ENCODE results near the gene OOSP2.

OOSP2 gene

GRCh38 chr11:59997800-59998199, 42.4 kb upstream of the OOSP2 start:
- no peaks in the 10 kb centered on the region for H3K27me3 ChIP-seq (ENCODE audit: low read length)
- H3K27ac ChIP-seq (ENCODE audit: low read depth, low read length): no peak overlapping the region
- H3K36me3 ChIP-seq (ENCODE audit: low read length): no peaks in the 10 kb centered on the region
- H3F3A ChIP-seq (ENCODE audit: insufficient read depth): no peaks in the 10 kb centered on the region
- H3K4me2 ChIP-seq (ENCODE audit: low read depth, low read length, poor library complexity, severe bottlenecking): no peak overlapping the region
- H3K9me3 ChIP-seq (ENCODE audit: insufficient read depth, low read length): no peaks in the 10 kb centered on the region
- TF ChIP-seq CTCF (IDR thresholded peaks at IDR 0.05; ENCODE audit: insufficient read depth, low read length, poor library complexity, severe bottlenecking) (no peak), EZH2phosphoT487 (conservative IDR thresholded peaks at IDR 0.05; ENCODE audit: low read length) (no peak)
- no peak overlapping the region for H3K9ac ChIP-seq (ENCODE audit: low read length)
- no peaks in the 10 kb centered on the region for H3K79me2 ChIP-seq (ENCODE audit: insufficient read depth, low read length)
- H3K9me2 ChIP-seq (replicated peaks; ENCODE audit: insufficient read depth, low read length): no peaks in the 10 kb centered on the region
- H2AFZ ChIP-seq (ENCODE audit: low read depth, low read length, severe bottlenecking): no peak overlapping the region
- H4K20me1 ChIP-seq (ENCODE audit: low read depth, low read length): no peaks in the 10 kb centered on the region
- no peak overlapping the region for H3K4me3 ChIP-seq (ENCODE audit: insufficient read depth, low read length, poor library complexity, severe bottlenecking)

- H3K9me2 ChIP-seq (replicated peaks; ENCODE audit: insufficient read depth, low read length): no peaks in the 10 kb centered on the region
- H3K27ac ChIP-seq (ENCODE audit: low read depth, low read length): no peak overlapping the region
- TF ChIP-seq CTCF (IDR thresholded peaks at IDR 0.05; ENCODE audit: insufficient read depth, low read length, poor library complexity, severe bottlenecking): no peak
- TF ChIP-seq EZH2phosphoT487 (conservative IDR thresholded peaks at IDR 0.05; ENCODE audit: low read length): no peak
- H3K9ac ChIP-seq (ENCODE audit: low read length): no peak overlapping the region
- no peak overlapping the region for H3K4me2 ChIP-seq (ENCODE audit: low read depth, low read length, poor library complexity, severe bottlenecking)
- no peak overlapping the region for H3K4me3 ChIP-seq (ENCODE audit: insufficient read depth, low read length, poor library complexity, severe bottlenecking)
- H4K20me1 ChIP-seq (ENCODE audit: low read depth, low read length): no peaks in the 10 kb centered on the region
- H3K27me3 ChIP-seq (ENCODE audit: low read length): no peaks in the 10 kb centered on the region
- H3K36me3 ChIP-seq (ENCODE audit: low read length): no peaks in the 10 kb centered on the region
- no peaks in the 10 kb centered on the region for H3F3A ChIP-seq (ENCODE audit: insufficient read depth)
- no peak overlapping the region for H2AFZ ChIP-seq (ENCODE audit: low read depth, low read length, severe bottlenecking)
- H3K79me2 ChIP-seq (ENCODE audit: insufficient read depth, low read length): no peaks in the 10 kb centered on the region
- H3K9me3 ChIP-seq (ENCODE audit: insufficient read depth, low read length): no peaks in the 10 kb centered on the region
These were observed 40.5 kb upstream of the OOSP2 start for GRCh38 chr11:59999691-60000090.

GRCh38 chr11:60003729-60004128, 36.5 kb upstream of the OOSP2 start:
- H3K9ac ChIP-seq (ENCODE audit: low read length): no peak overlapping the region
- TF ChIP-seq EZH2phosphoT487 (conservative IDR thresholded peaks at IDR 0.05; ENCODE audit: low read length) (no peak), CTCF (IDR thresholded peaks at IDR 0.05; ENCODE audit: insufficient read depth, low read length, poor library complexity, severe bottlenecking) (no peak)
- H3K79me2 ChIP-seq (ENCODE audit: insufficient read depth, low read length): no peaks in the 10 kb centered on the region
- H2AFZ ChIP-seq (ENCODE audit: low read depth, low read length, severe bottlenecking): no peak overlapping the region
- H3F3A ChIP-seq (ENCODE audit: insufficient read depth): no peaks in the 10 kb centered on the region
- no peaks in the 10 kb centered on the region for H3K27me3 ChIP-seq (ENCODE audit: low read length)
- no peaks in the 10 kb centered on the region for H3K36me3 ChIP-seq (ENCODE audit: low read length)
- H4K20me1 ChIP-seq (ENCODE audit: low read depth, low read length): no peaks in the 10 kb centered on the region
- no peak overlapping the region for H3K4me3 ChIP-seq (ENCODE audit: insufficient read depth, low read length, poor library complexity, severe bottlenecking)
- no peaks in the 10 kb centered on the region for H3K9me3 ChIP-seq (ENCODE audit: insufficient read depth, low read length)
- no peak overlapping the region for H3K4me2 ChIP-seq (ENCODE audit: low read depth, low read length, poor library complexity, severe bottlenecking)
- no peak overlapping the region for H3K27ac ChIP-seq (ENCODE audit: low read depth, low read length)
- no peaks in the 10 kb centered on the region for H3K9me2 ChIP-seq (replicated peaks; ENCODE audit: insufficient read depth, low read length)

Measured in SU-DHL-6 (cell line).